Right ventricle myocardium superior (tissue), 1 donor: ENCODE data around the gene SFTPB. TPM values are rescaled to one million over a fixed set of nuclear protein-coding genes. Genes with fewer than 3 reads are reported as not detected.
A peak's percentile ranks its signal among the peaks of the same experiment; 100 is the strongest.
"Not testable (repeated sequence)": the region's sequence is repeated elsewhere in the genome, so short reads cannot be mapped to it uniquely, and the experiment has no call there.

Experiments
- ATAC-seq: fragments of 200-7000 bp; cut with Tn5 transposase; one replicate; pipeline ENCODE4 v1.9.1; 2020; ENCODE audit warnings: mild to moderate bottlenecking; ENCODE audit not compliant: poor library complexity
- DNase-seq: peaks from one replicate; pipeline ENCODE4 v3.0.0-alpha.2; 2020
- intact Hi-C: fragments of 100-400 bp; cut with DNase I; formaldehyde crosslinking; loops from one replicate; pipeline ENCODE4 v1.11.2; 2022
- total RNA-seq: library from RNA; stranded (reverse); fragmentation: NEBNext Ultra II Directional; extraction: Animal tissue kit (Norgen Biotek cat#: 25700); gene quantifications from one replicate; pipeline ENCODE4 v1.2.1, GENCODE V29; 2021
- donor health status: DM: no; HTN: yes; CAD: no; lungs with severe emphysema.

Gene SFTPB
- total RNA-seq, 1 donor from 2014 or later = 0.46 TPM

DNA sequence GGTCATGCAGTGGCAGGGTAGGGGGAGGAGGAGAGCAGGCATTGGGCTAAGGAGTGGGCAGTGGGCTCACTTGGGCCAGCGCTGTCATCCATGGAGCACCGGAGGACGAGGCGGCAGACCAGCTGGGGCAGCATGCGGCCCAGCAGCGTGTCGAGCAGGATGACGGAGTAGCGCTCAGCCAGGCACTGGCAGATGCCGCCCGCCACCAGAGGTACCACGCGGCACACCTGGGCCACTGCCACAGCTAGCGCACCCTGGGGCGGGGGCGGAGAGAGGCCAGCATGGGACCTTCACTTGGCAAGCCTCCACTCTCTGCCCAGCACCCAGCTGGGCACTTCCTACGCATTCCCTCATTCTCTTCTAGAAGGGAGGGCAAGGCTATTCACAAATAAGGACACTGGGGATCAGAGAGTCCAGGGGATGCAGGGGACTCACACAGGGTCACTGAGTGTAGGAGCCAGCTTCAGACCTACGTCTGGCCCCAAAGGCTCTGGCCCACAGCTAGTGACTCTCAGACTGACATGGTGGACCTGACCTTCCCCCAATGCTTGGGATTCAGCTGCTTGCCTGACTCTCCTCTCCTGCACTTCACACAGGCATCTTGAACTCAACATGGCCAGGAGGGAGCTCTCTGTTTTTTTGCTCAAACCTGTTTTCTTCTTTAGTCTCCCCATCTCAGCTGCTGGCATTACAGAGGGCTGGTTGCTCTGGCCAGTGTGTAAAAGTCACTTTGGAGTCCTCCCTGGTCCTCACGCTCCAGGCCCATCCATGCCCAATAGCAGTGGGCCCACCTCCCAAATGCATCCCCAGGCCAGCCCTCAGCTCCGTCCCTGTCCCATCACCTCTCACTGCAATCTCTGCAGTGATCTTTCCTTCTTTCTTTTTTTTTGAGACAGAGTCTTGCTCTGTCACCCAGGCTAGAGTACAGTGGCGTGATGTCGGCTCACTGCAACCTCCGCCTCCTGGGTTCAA, 4.1 kb downstream of the SFTPB start:
- intact Hi-C loops = no loop called here
- no peak for ATAC-seq
- no peak for DNase-seq

DNA sequence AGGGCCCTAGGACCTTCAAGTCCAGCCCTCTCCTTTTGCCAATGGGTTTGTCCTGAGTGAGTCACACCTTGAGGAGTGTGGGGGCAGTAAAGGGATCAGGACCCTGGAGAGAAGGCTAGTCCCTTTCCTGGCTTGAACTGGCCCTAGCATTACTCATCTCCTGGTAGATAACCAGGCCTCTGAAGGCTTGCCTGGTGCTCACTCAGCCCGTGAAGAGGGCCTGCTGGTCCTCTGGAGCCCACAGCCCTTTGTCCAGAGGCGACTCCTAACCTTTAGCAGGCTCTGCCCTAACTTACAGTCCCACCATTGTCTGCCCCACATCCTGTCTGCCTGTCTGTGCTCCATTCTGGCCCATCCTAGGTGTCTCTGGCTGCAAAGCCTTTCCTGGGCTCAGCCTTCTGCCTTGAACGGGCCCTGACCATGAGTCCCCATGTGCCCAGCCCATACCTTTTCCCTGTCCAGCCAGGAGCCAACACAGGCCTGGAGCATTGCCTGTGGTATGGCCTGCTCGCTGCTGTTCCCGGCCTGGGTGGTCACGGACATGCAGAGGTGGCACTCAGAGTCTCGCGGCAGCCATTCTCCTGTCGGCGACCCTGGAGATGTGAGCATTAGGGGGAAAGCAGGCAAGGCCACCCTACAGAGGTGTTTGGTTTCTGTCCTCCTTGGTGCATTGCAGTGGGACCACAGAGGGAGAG, 5.0 kb downstream of the SFTPB start:
- no peak for DNase-seq
- intact Hi-C loops = no loop called here
- ATAC-seq = peak; percentile 53

DNA sequence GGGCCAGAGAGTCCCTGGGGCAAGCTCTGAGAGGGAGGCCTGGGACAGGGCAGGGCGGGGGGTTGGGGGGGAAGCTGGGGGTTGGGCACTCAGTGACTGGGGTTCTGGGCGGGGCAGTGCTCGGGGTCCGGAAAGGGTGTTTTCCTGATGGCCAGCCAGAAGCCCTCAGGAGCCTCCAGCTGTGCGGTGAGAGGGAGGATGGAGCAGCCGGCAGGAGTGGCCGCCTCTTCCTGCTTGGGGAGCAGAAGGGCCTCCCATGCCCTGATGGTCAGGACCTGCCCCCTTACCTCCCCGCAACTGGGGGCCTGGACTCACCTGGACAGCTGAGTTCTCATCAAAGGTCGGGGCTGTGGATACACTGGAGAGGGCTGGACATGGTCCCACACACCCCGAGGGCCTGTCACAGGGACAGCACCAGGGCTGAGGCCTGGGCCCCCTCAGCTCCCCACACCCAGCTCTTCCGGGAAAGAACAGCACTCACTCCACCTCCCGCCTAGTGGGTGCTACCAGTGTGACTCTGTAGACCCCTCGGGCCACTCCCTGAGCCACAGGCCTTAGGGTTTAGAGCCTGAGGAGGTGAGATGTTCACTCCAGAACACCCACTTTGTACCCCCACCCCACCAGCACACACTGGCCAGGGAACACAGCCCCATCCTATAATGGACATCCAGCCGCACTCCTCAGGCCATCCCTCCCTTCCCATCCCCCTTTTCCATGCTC, 6.7 kb downstream of the SFTPB start:
- ATAC-seq = peak; percentile 56

GRCh38 chr2:85660725-85661124, 7.3 kb downstream of the SFTPB start:
- no peak for DNase-seq
- no peak for ATAC-seq
- intact Hi-C loops = no loop called here

More for the DNA sequence above, 6.7 kb downstream of the SFTPB start:
- no peak for DNase-seq
- intact Hi-C loops = no loop called here

DNA sequence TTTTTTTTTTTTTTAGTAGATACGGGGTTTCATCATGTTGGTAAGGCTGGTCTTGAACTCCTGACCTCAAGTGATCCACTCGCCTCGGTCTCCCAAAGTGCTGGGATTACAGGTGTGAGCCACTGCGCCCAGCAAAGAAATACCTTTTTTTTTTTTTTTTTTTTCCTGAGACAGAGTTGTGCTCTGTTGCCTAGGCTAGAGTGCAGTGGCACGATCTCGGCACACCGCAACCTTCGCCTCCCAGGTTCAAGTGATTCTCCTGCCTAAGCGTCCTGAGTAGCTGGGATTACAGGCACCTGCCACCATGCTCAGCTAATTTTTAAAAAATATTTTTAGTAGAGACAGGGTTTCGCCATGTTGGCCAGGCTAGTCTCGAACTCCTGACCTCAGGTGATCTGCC, 7.7 kb downstream of the SFTPB start:
- intact Hi-C loops, ATAC-seq, DNase-seq: not testable (repeated sequence)

DNA sequence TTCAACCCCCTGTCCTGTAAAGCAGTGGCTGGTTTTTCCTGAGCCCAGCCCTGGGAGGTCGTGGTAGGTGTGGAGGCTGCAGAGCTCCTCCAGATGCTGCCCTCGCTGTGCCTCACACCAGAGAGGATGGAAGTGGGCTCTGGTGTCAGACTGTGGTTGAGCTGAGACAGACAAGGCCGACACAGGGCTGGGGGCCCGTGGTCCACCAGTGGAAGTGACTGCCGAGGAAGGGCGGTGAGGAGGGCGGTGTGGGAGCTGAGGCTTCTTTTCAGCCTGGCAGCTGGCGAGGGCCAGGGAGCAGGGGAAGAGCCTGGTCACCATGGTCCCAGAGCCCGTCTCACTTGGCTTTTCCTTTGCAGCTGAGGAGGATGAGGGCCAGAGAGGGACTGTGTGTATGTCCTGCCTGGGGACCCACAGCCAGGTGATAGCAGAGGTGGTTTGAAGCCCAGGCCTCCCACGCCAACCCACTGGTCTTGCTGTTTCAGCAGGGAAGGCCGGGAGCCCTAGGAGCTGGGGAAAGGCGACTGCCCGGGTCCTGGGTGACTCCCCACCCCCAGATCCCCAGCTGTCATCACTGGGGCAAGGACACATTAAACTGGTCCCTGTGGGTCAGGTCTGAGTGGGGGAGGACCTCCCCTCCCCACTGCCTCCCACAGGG, 8.5 kb downstream of the SFTPB start:
- DNase-seq = no peak
- ATAC-seq = no peak
- intact Hi-C loops = no loop called here

- ATAC-seq, intact Hi-C loops, DNase-seq: not testable (repeated sequence)
Measured at GRCh38 chr2:85657399-85657798, 10.6 kb downstream of the SFTPB start.

DNA sequence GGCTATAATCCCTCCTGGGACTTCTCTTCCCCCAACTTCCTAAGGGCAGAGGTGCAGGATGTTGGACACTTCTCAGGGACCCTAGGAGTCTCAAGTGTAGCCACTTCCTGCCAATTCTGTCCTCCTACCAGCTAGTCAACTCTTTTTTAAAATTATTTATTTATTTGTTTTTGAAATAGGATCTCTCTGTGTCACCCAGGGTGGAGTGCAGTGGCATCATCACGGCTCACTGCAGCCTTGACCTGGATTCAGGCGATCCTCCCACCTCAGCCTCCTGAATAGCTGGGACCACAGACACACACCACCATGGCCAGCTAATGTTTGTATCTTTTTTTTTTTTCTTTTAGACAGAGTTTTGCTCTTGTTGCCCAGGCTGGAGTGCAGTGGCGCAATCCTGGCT, 11.5 kb downstream of the SFTPB start:
- ATAC-seq = no peak
- intact Hi-C loops = no loop called here
- DNase-seq = no peak

DNA sequence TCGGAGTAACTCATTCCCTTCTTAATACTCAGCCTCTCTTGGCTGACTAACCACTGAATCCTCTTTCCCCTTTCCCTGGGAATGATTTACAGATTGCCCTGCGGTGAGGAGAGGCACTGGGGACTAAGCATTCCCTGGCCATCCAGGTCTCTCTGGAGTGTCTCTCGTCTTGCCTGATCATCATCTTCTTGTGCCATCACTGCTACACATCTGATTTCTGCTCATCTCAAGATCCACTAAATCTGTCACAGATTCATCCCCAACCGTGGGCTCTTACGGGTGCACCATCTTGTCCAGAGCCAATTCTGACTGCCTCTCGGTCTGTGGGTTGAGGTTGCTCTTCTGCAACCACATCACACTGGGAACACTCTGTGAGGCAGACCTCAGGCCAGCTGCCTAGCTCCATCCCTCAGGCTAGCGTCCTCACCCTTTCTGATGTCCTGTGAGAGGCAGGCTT, 12.0 kb downstream of the SFTPB start:
- intact Hi-C loops = no loop called here
- ATAC-seq (no peak), DNase-seq (no peak)

DNA sequence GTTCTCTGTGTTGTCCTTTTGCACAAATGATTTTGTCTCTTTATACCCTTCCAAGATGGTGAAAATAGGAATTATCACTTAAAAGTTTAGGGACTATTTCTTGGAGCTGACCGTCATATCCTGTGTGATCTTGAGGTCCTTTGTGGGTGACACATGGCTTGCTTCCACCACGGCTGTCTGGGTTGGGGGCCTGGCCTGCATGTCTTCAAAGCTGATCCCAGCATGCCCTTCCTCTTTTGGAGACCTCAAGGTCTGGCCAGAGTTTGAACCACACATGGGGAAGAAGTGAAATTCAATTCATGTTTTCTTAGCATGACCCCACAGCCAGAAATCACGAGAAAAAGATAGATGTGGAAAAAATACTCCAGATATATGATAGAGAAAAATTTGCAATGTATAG, 14.0 kb downstream of the SFTPB start:
- intact Hi-C loops = no loop called here
- ATAC-seq = no peak
- DNase-seq = no peak

DNA sequence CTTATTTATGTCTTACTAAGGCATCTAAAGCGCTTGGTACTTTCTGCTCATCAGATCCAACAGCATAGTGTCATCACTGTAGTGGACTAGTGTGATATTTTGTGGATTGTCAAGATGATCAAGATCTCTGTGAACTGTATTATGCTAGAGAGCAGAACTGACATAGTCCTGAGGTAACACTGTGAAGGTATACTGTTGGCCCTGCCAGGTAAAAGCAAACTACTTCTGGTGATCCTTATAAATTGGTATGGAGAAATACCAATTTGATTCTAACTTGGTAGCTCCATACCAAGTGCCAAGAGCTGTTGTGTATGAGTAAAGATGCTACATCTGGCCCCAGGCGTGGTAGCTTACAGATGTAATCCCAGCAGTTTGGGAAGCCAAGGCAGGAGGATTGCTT, 15.9 kb downstream of the SFTPB start:
- DNase-seq = no peak
- ATAC-seq = no peak
- intact Hi-C loops = no loop called here

DNA sequence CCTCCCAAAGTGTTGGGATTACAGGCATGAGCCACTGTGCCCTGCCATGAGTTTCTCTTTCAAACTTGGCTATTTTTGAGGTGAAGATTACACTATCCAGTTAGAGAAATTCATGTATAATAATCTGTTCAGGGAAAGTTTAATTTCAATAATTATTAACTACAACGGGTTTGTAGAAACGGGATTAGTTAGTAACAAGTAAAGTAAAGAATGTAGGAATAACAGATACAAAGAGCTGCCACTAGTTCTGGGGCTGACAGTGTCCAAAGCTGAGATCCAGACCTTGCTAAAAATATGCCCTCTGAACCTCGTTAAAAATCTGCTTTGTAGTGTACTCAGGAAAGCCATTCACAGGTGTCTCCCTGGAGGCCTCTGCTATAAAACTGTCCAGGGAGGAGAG, 16.9 kb downstream of the SFTPB start:
- ATAC-seq = no peak
- intact Hi-C loops = no loop called here
- DNase-seq = no peak

- ATAC-seq (no peak), DNase-seq (no peak)
- intact Hi-C loops = no loop called here
Measured at GRCh38 chr2:85650456-85650855, 17.5 kb downstream of the SFTPB start.

GRCh38 chr2:85649201-85650190, 18.5 kb downstream of the SFTPB start:
- intact Hi-C loops = no loop called here
- DNase-seq = no peak
- no peak for ATAC-seq

GRCh38 chr2:85648619-85649018, 19.4 kb downstream of the SFTPB start:
- no peak for DNase-seq
- ATAC-seq = no peak
- intact Hi-C loops = no loop called here

GRCh38 chr2:85647823-85648526, 20.0 kb downstream of the SFTPB start:
- DNase-seq (no peak), ATAC-seq (no peak)
- intact Hi-C loops = no loop called here

- ATAC-seq (no peak), DNase-seq (no peak)
- intact Hi-C loops = no loop called here
Measured at GRCh38 chr2:85646166-85646565, 21.8 kb downstream of the SFTPB start.
